Measurements from ENCODE around the gene LSR.
"Not testable (repeated sequence)": the region's sequence is repeated elsewhere in the genome, so short reads cannot be mapped to it uniquely, and the experiment has no call there.

The LSR gene

GRCh38 chr19:35217649-35217990, 31.2 kb upstream of the LSR start:
- DNase-seq (ENCODE audit: low spot score), result no peak

- DNase-seq (ENCODE audit: low spot score), result no peak
Observed at GRCh38 chr19:35219008-35219407, 29.8 kb upstream of the LSR start.

GRCh38 chr19:35220315-35220921, 28.4 kb upstream of the LSR start:
- DNase-seq (ENCODE audit: low spot score), result no peak

GRCh38 chr19:35220973-35221590, 27.7 kb upstream of the LSR start:
- not testable (repeated sequence) for DNase-seq (ENCODE audit: low spot score)

GRCh38 chr19:35222373-35223015, 26.3 kb upstream of the LSR start:
- no peak for DNase-seq (ENCODE audit: low spot score)

GRCh38 chr19:35223084-35223790, 25.6 kb upstream of the LSR start:
- DNase-seq (ENCODE audit: low spot score), result no peak

GRCh38 chr19:35223862-35224505, 24.8 kb upstream of the LSR start:
- DNase-seq (ENCODE audit: low spot score), result no peak

GRCh38 chr19:35224681-35225571, 23.9 kb upstream of the LSR start:
- no peak for DNase-seq (ENCODE audit: low spot score)

GRCh38 chr19:35225951-35226350, 22.9 kb upstream of the LSR start:
- no peak for DNase-seq (ENCODE audit: low spot score)

- no peak for DNase-seq (ENCODE audit: low spot score)
Observed at GRCh38 chr19:35226748-35227147, 22.1 kb upstream of the LSR start.

- DNase-seq (ENCODE audit: low spot score), result no peak
Observed at GRCh38 chr19:35228177-35228930, 20.4 kb upstream of the LSR start, which contains the start of gene FAM187B. Gene FAM187B (minus strand): TSS chr19:35228739. CDS start chr19:35228680, 59 bp downstream.

- no peak for DNase-seq (ENCODE audit: low spot score)
Observed at GRCh38 chr19:35229601-35230000, 19.2 kb upstream of the LSR start.

GRCh38 chr19:35231956-35232645, 16.7 kb upstream of the LSR start:
- no peak for DNase-seq (ENCODE audit: low spot score)

GRCh38 chr19:35232912-35233311, 15.9 kb upstream of the LSR start:
- no peak for DNase-seq (ENCODE audit: low spot score)

- DNase-seq (ENCODE audit: low spot score), result no peak
Observed at GRCh38 chr19:35236638-35237400, 12.0 kb upstream of the LSR start.

- not testable (repeated sequence) for DNase-seq (ENCODE audit: low spot score)
Observed at GRCh38 chr19:35239597-35239996, 9.2 kb upstream of the LSR start.

GRCh38 chr19:35240327-35240726, 8.5 kb upstream of the LSR start:
- no peak for DNase-seq (ENCODE audit: low spot score)

- DNase-seq (ENCODE audit: low spot score), result no peak
Observed at GRCh38 chr19:35241417-35241816, 7.4 kb upstream of the LSR start.

- DNase-seq (ENCODE audit: low spot score), result no peak
Observed at GRCh38 chr19:35246466-35247092, 2.2 kb upstream of the LSR start.
